GM12878 (cell line): ENCODE data around the gene AHNAK2. TPM values are rescaled to one million over a fixed set of nuclear protein-coding genes. Genes with fewer than 3 reads are reported as not detected.

ENCODE experiments used
- ATAC-seq: fragments of 200-7000 bp; cut with Tn5 transposase; 3 replicates; pipeline ENCODE4 v1.9.1; 2020; ENCODE audit warnings: mild to moderate bottlenecking, moderate library complexity
- BruUV-seq: library from RNA; stranded (reverse); fragments of 400-500 nt; replicated peaks from 2 replicates; lab custom pipeline; 2021; lab: Mats Ljungman, UMichigan
- CTCF ChIA-PET: fragments of 300-600 bp; sonication (Branson Sonifier 250); formaldehyde crosslinking; extraction: SDS; loops from one replicate; lab custom pipeline; 2021; ENCODE audit warnings: inconsistent platforms; lab: Yijun Ruan, JAX
- POLR2A ChIA-PET: fragments of 350-600 bp; formaldehyde crosslinking; extraction: SDS; loops from one replicate; lab custom pipeline; 2021; ENCODE audit warnings: inconsistent platforms; lab: Charles Lee
- RAD21 ChIA-PET: fragments of 300-600 bp; sonication (Branson Sonifier 250); formaldehyde crosslinking; loops from one replicate; lab custom pipeline; 2023; ENCODE audit warnings: antibody characterized with exemption; ENCODE audit not compliant: unreplicated experiment; lab: Charles Lee
- SMC1A ChIA-PET: fragments of 300-600 bp; sonication (Branson Sonifier 250); formaldehyde crosslinking; loops from one replicate; lab custom pipeline; 2023; ENCODE audit not compliant: unreplicated experiment, uncharacterized antibody; lab: Charles Lee
- DNase-seq: peaks from one replicate; pipeline ENCODE4 v3.0.0-alpha.2; 2011; ENCODE audit warnings: low read depth, low spot score
- FAIRE-seq: peaks from 3 replicates; lab custom pipeline; 2011; peaks lifted over from hg19 to GRCh38; lab: Jason Lieb, UNC
- H2AFZ ChIP-seq: 2 replicates; pipeline ENCODE4 v1.6.0; 2011; ENCODE audit warnings: low read depth, low read length, control low read depth; ENCODE audit not compliant: control insufficient read depth
- H3K27ac ChIP-seq: 2 replicates; pipeline ENCODE4 v1.5.1; 2011; ENCODE audit warnings: control low read depth; ENCODE audit not compliant: control insufficient read depth, insufficient read depth
- H3K27me3 ChIP-seq, 2 experiments: replicated peaks in 1 of 2; 2 replicates each; pipeline versions ENCODE4 v1.6.0 to v1.6.1; 2011; ENCODE audit warnings: low read length in 1 of 2; ENCODE audit not compliant: control insufficient read depth in 2 of 2, insufficient read depth in 2 of 2
- H3K36me3 ChIP-seq, 2 experiments: 2 replicates each; pipeline ENCODE4 v1.5.1; 2011; ENCODE audit warnings: low read length in 1 of 2; ENCODE audit not compliant: control insufficient read depth in 2 of 2, insufficient read depth in 2 of 2
- H3K4me1 ChIP-seq: 2 replicates; pipeline ENCODE4 v1.6.1; 2011; ENCODE audit warnings: mild to moderate bottlenecking, low read length, moderate library complexity, mixed read lengths; ENCODE audit not compliant: control insufficient read depth, insufficient read depth
- H3K4me2 ChIP-seq: 2 replicates; pipeline ENCODE4 v1.6.0; 2011; ENCODE audit warnings: control low read depth; ENCODE audit not compliant: control insufficient read depth, insufficient read depth
- H3K4me3 ChIP-seq: fragments of 200-600 bp; sonication (generic); 2 replicates; pipeline ENCODE4 v1.5.1; 2016
- H3K79me2 ChIP-seq: 2 replicates; pipeline ENCODE4 v1.6.0; 2011; ENCODE audit warnings: low read length; ENCODE audit not compliant: control insufficient read depth, insufficient read depth
- H3K9ac ChIP-seq: 2 replicates; pipeline ENCODE4 v1.8.0; 2011; ENCODE audit warnings: low read length, control low read depth, mixed read lengths; ENCODE audit not compliant: control insufficient read depth, insufficient read depth
- H3K9me3 ChIP-seq: replicated peaks from 3 replicates; pipeline ENCODE4 v1.5.1; 2011; ENCODE audit warnings: mild to moderate bottlenecking, low read length; ENCODE audit not compliant: control insufficient read depth, insufficient read depth
- H4K20me1 ChIP-seq: 2 replicates; pipeline ENCODE4 v1.6.0; 2011; ENCODE audit not compliant: control insufficient read depth, insufficient read depth
- ATF7 ChIP-seq: fragments of 450-650 bp; IDR thresholded peaks from 2 replicates; pipeline ENCODE4 v1.6.1; 2016; ENCODE audit warnings: low read depth, mild to moderate bottlenecking
- BMI1 ChIP-seq: fragments of 450-650 bp; IDR thresholded peaks from 2 replicates; pipeline ENCODE4 v1.6.1; 2016; ENCODE audit warnings: mild to moderate bottlenecking, moderate library complexity, borderline replicate concordance
- HDAC2 ChIP-seq: fragments of 200-600 bp; sonication (generic); IDR thresholded peaks from 2 replicates; pipeline ENCODE4 v1.6.1; 2017
- HDAC6 ChIP-seq: fragments of 200-600 bp; sonication (generic); IDR thresholded peaks from one replicate; pipeline ENCODE4 v1.8.0; 2017; ENCODE audit warnings: antibody characterized with exemption; ENCODE audit not compliant: unreplicated experiment
- KDM1A ChIP-seq: fragments of 200-600 bp; sonication (generic); IDR thresholded peaks from 2 replicates; pipeline ENCODE4 v1.6.1; 2016; ENCODE audit warnings: borderline replicate concordance
- MYB ChIP-seq: fragments of 150-350 bp; IDR thresholded peaks from 2 replicates; pipeline ENCODE4 v1.6.1; 2014; ENCODE audit warnings: mild to moderate bottlenecking, low read depth, low read length, borderline replicate concordance
- NFYA ChIP-seq: IDR thresholded peaks from 2 replicates; pipeline ENCODE4 v1.6.1; 2011; ENCODE audit warnings: low read depth, mild to moderate bottlenecking, low read length, improper control_type of control experiment, borderline replicate concordance
- NR2C2 ChIP-seq: IDR thresholded peaks from 2 replicates; pipeline ENCODE4 v1.6.1; 2011; ENCODE audit warnings: borderline replicate concordance, low read depth; ENCODE audit not compliant: control insufficient read depth, insufficient read length
- SMC3 ChIP-seq: IDR thresholded peaks from 2 replicates; pipeline ENCODE4 v1.6.1; 2011; ENCODE audit warnings: low read length, improper control_type of control experiment, borderline replicate concordance
- SRF ChIP-seq, 2 experiments: IDR thresholded peaks; 2 replicates each; pipeline ENCODE4 v1.6.1; 2011; ENCODE audit warnings: low read depth in 2 of 2, low read length in 2 of 2, mild to moderate bottlenecking in 1 of 2, moderate library complexity in 1 of 2
- ZNF207 ChIP-seq: fragments of 450-650 bp; IDR thresholded peaks from 2 replicates; pipeline ENCODE4 v1.6.1; 2014; ENCODE audit warnings: antibody characterized with exemption, mild to moderate bottlenecking, borderline replicate concordance
- WGBS: methylation state at CpG from one replicate; pipeline ENCODE4 v1.1.6; 2016; ENCODE audit warnings: low lambda C conversion rate; ENCODE audit not compliant: insufficient replicate concordance, insufficient coverage; ENCODE audit errors: missing lambda C conversion rate; 5-methylcytosine and 5-hydroxymethylcytosine counted together
- in situ Hi-C: fragments of 300-500 bp; cut with MboI; formaldehyde crosslinking; loops from 9 replicates; pipeline ENCODE4 v1.14.3; 2018; ENCODE audit warnings: mixed read lengths
- intact Hi-C: fragments of 100-400 bp; cut with micrococcal nuclease; formaldehyde crosslinking; loops from one replicate; pipeline ENCODE4 v1.14.2; 2022; ENCODE audit not compliant: unreplicated experiment
- polyA plus RNA-seq, 11 experiments: library from polyadenylated mRNA; depleted of rRNA in 4 of 11; unstranded in 6 of 11; stranded (reverse) in 5 of 11; fragments of >200 nt; fragmentation: Nextera tagmentation in 4 of 11; fragmentation: Illumina TruSeq in 1 of 11; extraction: Ambion mirVana in 4 of 11; extraction: Trizol in 1 of 11; gene quantifications; 1 replicate in 1 of 11; 2 replicates in 10 of 11; pipeline versions ENCODE4 v1.2.1 to v1.2.3, GENCODE V29; 2011 to 2016; ENCODE audit warnings: inconsistent platforms in 2 of 11, missing spikeins in 2 of 11, low read depth in 1 of 11
- total RNA-seq, 4 experiments: library from RNA; depleted of rRNA in 3 of 4; stranded (reverse); fragments of >200 nt in 3 of 4; fragmentation: Illumina TruSeq in 1 of 4; extraction: Trizol in 1 of 4; gene quantifications; 2 replicates each; pipeline versions ENCODE4 v1.2.1 to v1.2.3, GENCODE V29; 2013 to 2021
- TF ChIP-seq, protein P1 (sequence below): fragments of 450-650 bp; IDR thresholded peaks from 2 replicates; pipeline ENCODE4 v1.6.1; 2016; ENCODE audit warnings: mild to moderate bottlenecking
- TF ChIP-seq, protein P2 (sequence below): IDR thresholded peaks from 2 replicates; pipeline ENCODE4 v1.6.1; 2011; ENCODE audit warnings: borderline replicate concordance, low read depth, mild to moderate bottlenecking, moderate library complexity, mixed read lengths, low read length; ENCODE audit not compliant: insufficient read depth; ENCODE audit errors: extremely low read length
- TF ChIP-seq, protein P3 (sequence below): IDR thresholded peaks from 2 replicates; pipeline ENCODE4 v1.6.1; 2011; ENCODE audit warnings: low read depth, low read length, improper control_type of control experiment, borderline replicate concordance
- TF ChIP-seq, protein P4 (sequence below): IDR thresholded peaks from 2 replicates; pipeline ENCODE4 v1.6.1; 2012; ENCODE audit warnings: improper control_type of control experiment, low read depth, low read length; ENCODE audit not compliant: insufficient replicate concordance

The AHNAK2 gene
- total and polyA plus RNA-seq, 10 of the 15 experiments (the other 5 are each of a cell fraction or from before 2014, with no cell fraction given), result 0.03 to 0.10 TPM; not detected in 8

DNA sequence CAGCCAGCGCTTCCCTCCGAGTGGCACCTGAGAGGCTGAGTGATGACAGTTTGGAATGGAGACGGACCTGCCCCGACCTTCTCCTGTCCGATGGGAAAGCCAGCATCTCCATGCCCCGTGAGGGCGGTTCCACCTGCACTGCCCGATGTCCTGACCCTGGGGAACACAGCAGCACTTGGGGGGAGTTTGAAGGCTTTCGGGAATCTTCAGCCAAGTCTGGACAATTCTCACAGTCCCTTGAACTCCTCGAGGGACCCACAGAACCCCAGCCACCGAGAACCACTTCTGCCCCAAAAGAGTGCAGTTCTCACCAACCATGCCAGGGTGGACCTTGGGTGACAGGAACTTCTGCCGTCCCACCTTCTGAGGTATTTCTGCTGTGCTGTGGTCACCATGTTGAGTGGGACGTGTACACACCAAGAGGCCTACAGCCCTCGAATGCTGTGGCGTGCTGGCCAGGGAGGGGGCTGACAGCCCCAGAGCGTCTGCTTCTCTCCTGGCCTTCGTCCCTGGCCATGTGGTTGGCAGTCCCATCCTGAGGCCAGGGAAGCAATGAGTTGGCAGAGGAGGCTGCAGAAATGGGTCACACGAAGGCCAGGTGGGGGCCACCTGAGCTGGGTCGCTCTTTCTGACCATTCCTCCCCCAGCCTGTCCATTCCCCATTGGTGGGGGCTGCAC, 8.5 kb upstream of the AHNAK2 start:
- ChIA-PET RAD21 (no interaction called here), SMC1A (no interaction called here), POLR2A (no interaction called here), CTCF (no interaction called here)
- FAIRE-seq (no peak), DNase-seq (no peak), ATAC-seq (no peak)
- Histone ChIP-seq H2AFZ (no peak overlapping the region), H3K79me2 (no peaks in the 10 kb centered on the region), H3K36me3 (no peaks in the 10 kb centered on the region), H3K27me3 (no peaks in the 10 kb centered on the region), H3K9me3 (no peaks in the 10 kb centered on the region), H3K4me2 (peak overlapping the region; percentile 56), H3K27ac (no peak overlapping the region), H3K4me1 (no peaks in the 10 kb centered on the region), H4K20me1 (no peaks in the 10 kb centered on the region), H3K4me3 (peak overlapping the region; percentile 74; the same call in 1 of the 2 replicates), H3K9ac (no peak overlapping the region)
- WGBS, result 54% methylated on average over 19 of the region's 19 CpGs
- intact Hi-C loops (no loop called here), in situ Hi-C loops (no loop called here)
- no TSS peak for BruUV-seq
- TF ChIP-seq ATF7 (no peak), NFYA (no peak), SMC3 (no peak), ZNF207 (no peak), KDM1A (no peak), HDAC2 (no peak), MYB (no peak), BMI1 (no peak), HDAC6 (no peak), NR2C2 (no peak), SRF (IDR thresholded peaks at IDR 0.05; ENCODE audit: low read depth in 2 of 2, low read length in 2 of 2) (no peak)
- TF ChIP-seq, protein P1, sequence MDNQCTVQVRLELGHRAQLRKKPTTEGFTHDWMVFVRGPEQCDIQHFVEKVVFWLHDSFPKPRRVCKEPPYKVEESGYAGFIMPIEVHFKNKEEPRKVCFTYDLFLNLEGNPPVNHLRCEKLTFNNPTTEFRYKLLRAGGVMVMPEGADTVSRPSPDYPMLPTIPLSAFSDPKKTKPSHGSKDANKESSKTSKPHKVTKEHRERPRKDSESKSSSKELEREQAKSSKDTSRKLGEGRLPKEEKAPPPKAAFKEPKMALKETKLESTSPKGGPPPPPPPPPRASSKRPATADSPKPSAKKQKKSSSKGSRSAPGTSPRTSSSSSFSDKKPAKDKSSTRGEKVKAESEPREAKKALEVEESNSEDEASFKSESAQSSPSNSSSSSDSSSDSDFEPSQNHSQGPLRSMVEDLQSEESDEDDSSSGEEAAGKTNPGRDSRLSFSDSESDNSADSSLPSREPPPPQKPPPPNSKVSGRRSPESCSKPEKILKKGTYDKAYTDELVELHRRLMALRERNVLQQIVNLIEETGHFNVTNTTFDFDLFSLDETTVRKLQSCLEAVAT, result no peak
- TF ChIP-seq, protein P2, sequence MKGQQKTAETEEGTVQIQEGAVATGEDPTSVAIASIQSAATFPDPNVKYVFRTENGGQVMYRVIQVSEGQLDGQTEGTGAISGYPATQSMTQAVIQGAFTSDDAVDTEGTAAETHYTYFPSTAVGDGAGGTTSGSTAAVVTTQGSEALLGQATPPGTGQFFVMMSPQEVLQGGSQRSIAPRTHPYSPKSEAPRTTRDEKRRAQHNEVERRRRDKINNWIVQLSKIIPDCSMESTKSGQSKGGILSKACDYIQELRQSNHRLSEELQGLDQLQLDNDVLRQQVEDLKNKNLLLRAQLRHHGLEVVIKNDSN, result no peak
- TF ChIP-seq, protein P3, sequence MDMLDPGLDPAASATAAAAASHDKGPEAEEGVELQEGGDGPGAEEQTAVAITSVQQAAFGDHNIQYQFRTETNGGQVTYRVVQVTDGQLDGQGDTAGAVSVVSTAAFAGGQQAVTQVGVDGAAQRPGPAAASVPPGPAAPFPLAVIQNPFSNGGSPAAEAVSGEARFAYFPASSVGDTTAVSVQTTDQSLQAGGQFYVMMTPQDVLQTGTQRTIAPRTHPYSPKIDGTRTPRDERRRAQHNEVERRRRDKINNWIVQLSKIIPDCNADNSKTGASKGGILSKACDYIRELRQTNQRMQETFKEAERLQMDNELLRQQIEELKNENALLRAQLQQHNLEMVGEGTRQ, result no peak
- TF ChIP-seq, protein P4, sequence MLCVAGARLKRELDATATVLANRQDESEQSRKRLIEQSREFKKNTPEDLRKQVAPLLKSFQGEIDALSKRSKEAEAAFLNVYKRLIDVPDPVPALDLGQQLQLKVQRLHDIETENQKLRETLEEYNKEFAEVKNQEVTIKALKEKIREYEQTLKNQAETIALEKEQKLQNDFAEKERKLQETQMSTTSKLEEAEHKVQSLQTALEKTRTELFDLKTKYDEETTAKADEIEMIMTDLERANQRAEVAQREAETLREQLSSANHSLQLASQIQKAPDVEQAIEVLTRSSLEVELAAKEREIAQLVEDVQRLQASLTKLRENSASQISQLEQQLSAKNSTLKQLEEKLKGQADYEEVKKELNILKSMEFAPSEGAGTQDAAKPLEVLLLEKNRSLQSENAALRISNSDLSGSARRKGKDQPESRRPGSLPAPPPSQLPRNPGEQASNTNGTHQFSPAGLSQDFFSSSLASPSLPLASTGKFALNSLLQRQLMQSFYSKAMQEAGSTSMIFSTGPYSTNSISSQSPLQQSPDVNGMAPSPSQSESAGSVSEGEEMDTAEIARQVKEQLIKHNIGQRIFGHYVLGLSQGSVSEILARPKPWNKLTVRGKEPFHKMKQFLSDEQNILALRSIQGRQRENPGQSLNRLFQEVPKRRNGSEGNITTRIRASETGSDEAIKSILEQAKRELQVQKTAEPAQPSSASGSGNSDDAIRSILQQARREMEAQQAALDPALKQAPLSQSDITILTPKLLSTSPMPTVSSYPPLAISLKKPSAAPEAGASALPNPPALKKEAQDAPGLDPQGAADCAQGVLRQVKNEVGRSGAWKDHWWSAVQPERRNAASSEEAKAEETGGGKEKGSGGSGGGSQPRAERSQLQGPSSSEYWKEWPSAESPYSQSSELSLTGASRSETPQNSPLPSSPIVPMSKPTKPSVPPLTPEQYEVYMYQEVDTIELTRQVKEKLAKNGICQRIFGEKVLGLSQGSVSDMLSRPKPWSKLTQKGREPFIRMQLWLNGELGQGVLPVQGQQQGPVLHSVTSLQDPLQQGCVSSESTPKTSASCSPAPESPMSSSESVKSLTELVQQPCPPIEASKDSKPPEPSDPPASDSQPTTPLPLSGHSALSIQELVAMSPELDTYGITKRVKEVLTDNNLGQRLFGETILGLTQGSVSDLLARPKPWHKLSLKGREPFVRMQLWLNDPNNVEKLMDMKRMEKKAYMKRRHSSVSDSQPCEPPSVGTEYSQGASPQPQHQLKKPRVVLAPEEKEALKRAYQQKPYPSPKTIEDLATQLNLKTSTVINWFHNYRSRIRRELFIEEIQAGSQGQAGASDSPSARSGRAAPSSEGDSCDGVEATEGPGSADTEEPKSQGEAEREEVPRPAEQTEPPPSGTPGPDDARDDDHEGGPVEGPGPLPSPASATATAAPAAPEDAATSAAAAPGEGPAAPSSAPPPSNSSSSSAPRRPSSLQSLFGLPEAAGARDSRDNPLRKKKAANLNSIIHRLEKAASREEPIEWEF, result no peak
